DND-41 (cell line): ENCODE measurements around the gene NUAK2.

Experiments used
- ATAC-seq: fragments of 200-7000 bp; cut with Tn5 transposase; 3 replicates; pipeline ENCODE4 v1.9.1; 2021; ENCODE audit warnings: low read depth; ENCODE audit not compliant: insufficient read depth
- DNase-seq: peaks from one replicate; pipeline ENCODE4 v3.0.0-alpha.2; 2020
- H2AFZ ChIP-seq: 2 replicates; pipeline ENCODE4 v1.6.0; 2012; ENCODE audit warnings: low read depth, low read length
- H3K27ac ChIP-seq: 2 replicates; pipeline ENCODE4 v1.5.1; 2012; ENCODE audit warnings: low read length, inconsistent platforms
- H3K27me3 ChIP-seq: fragments of 200-600 bp; sonication (generic); 2 replicates; pipeline ENCODE4 v1.6.0; 2012; ENCODE audit warnings: low read length, mild to moderate bottlenecking, inconsistent platforms; ENCODE audit not compliant: insufficient read depth, poor library complexity
- H3K36me3 ChIP-seq: 2 replicates; pipeline ENCODE4 v1.5.1; 2012; ENCODE audit warnings: low read length, inconsistent platforms; ENCODE audit not compliant: insufficient read depth
- H3K4me1 ChIP-seq: 2 replicates; pipeline ENCODE4 v1.5.1; 2012; ENCODE audit warnings: mild to moderate bottlenecking, low read length; ENCODE audit not compliant: insufficient read depth
- H3K4me2 ChIP-seq: 2 replicates; pipeline ENCODE4 v1.6.0; 2012; ENCODE audit warnings: mild to moderate bottlenecking, moderate library complexity, low read length, inconsistent platforms; ENCODE audit not compliant: insufficient read depth
- H3K4me3 ChIP-seq, 2 experiments: fragments of 200-600 bp in 1 of 2; shearing (Covaris generic) in 1 of 2; 2 replicates each; pipeline ENCODE4 v1.5.1; 2012 to 2016; ENCODE audit warnings: inconsistent platforms in 2 of 2, low read length in 2 of 2, mild to moderate bottlenecking in 2 of 2, low read depth in 1 of 2, moderate library complexity in 1 of 2
- H3K79me2 ChIP-seq: 2 replicates; pipeline ENCODE4 v1.6.0; 2012; ENCODE audit warnings: low read length, inconsistent platforms; ENCODE audit not compliant: insufficient read depth
- H3K9ac ChIP-seq: 2 replicates; pipeline ENCODE4 v1.6.0; 2012; ENCODE audit warnings: low read depth, mild to moderate bottlenecking, inconsistent platforms, low read length, moderate library complexity
- H3K9me3 ChIP-seq: 2 replicates; pipeline ENCODE4 v1.5.1; 2012; ENCODE audit warnings: low read length, moderate library complexity, mild to moderate bottlenecking, inconsistent platforms; ENCODE audit not compliant: insufficient read depth, severe bottlenecking
- H4K20me1 ChIP-seq: 2 replicates; pipeline ENCODE4 v1.6.0; 2012; ENCODE audit warnings: low read length; ENCODE audit not compliant: insufficient read depth
- CTCF ChIP-seq: IDR thresholded peaks from 2 replicates; pipeline ENCODE4 v1.5.1; 2012; ENCODE audit warnings: borderline replicate concordance, low read length, moderate library complexity, mild to moderate bottlenecking; ENCODE audit not compliant: poor library complexity, severe bottlenecking; ENCODE audit errors: extremely low read depth
- EZH2 ChIP-seq: IDR thresholded peaks from 3 replicates; pipeline ENCODE4 v1.6.1; 2012; ENCODE audit warnings: borderline replicate concordance, low read depth, mild to moderate bottlenecking, moderate library complexity, low read length, inconsistent platforms; ENCODE audit not compliant: severe bottlenecking

NUAK2 gene

GRCh38 chr1:205306929-205307566, 14.5 kb downstream of the NUAK2 start:
- Histone ChIP-seq H3K9me3 (no peaks in the 10 kb centered on the region), H3K27ac (no peak overlapping the region), H3K27me3 (peaks cover 27% of the 10 kb centered on the region), H3K4me1 (no peaks in the 10 kb centered on the region), H4K20me1 (peaks cover 12% of the 10 kb centered on the region), H3K9ac (no peak overlapping the region), H3K4me3 (no peak overlapping the region), H3K36me3 (no peaks in the 10 kb centered on the region), H3K4me2 (no peak overlapping the region), H2AFZ (no peak overlapping the region), H3K79me2 (no peaks in the 10 kb centered on the region)
- TF ChIP-seq EZH2, result no peak
- TF ChIP-seq CTCF, result no peak
- DNase-seq (no peak), ATAC-seq (no peak)

- no peaks in the 10 kb centered on the region for H3K4me1 ChIP-seq
- H4K20me1 ChIP-seq, result peaks cover 11% of the 10 kb centered on the region
- no peaks in the 10 kb centered on the region for H3K9me3 ChIP-seq
- no peak overlapping the region for H2AFZ ChIP-seq
- peaks cover 18% of the 10 kb centered on the region for H3K27me3 ChIP-seq
- DNase-seq (no peak), ATAC-seq (no peak)
- TF ChIP-seq CTCF, result no peak
- no peak overlapping the region for H3K9ac ChIP-seq
- no peaks in the 10 kb centered on the region for H3K79me2 ChIP-seq
- no peak overlapping the region for H3K4me3 ChIP-seq
- H3K36me3 ChIP-seq, result no peaks in the 10 kb centered on the region
- H3K27ac ChIP-seq, result no peak overlapping the region
- no peak overlapping the region for H3K4me2 ChIP-seq
Measured at GRCh38 chr1:205304695-205305070, 16.9 kb downstream of the NUAK2 start.

- no peak overlapping the region for H3K27ac ChIP-seq
Measured at GRCh38 chr1:205304046-205304694, 17.4 kb downstream of the NUAK2 start.

More at GRCh38 chr1:205304046-205304694, 17.4 kb downstream of the NUAK2 start:
- TF ChIP-seq CTCF (no peak), EZH2 (no peak)
- no peaks in the 10 kb centered on the region for H3K4me1 ChIP-seq
- no peak overlapping the region for H3K4me2 ChIP-seq
- no peak overlapping the region for H3K4me3 ChIP-seq
- H3K9ac ChIP-seq, result no peak overlapping the region
- H2AFZ ChIP-seq, result no peak overlapping the region
- H4K20me1 ChIP-seq, result peaks cover 11% of the 10 kb centered on the region
- no peaks in the 10 kb centered on the region for H3K9me3 ChIP-seq
- DNase-seq (no peak), ATAC-seq (no peak)
- peaks cover 18% of the 10 kb centered on the region for H3K27me3 ChIP-seq
- H3K36me3 ChIP-seq, result no peaks in the 10 kb centered on the region
- no peaks in the 10 kb centered on the region for H3K79me2 ChIP-seq
